GM12892 (cell line): Measurements from ENCODE around the gene ZNF536.

Experiments
- POLR2A ChIP-seq: IDR thresholded peaks from 2 replicates; pipeline ENCODE4 v1.6.1; 2011; ENCODE audit warnings: low read depth, low read length, control low read depth
- POLR2AphosphoS5 ChIP-seq: IDR thresholded peaks from 2 replicates; pipeline ENCODE4 v1.6.1; 2011; ENCODE audit warnings: low read depth, low read length, control low read depth

DNA sequence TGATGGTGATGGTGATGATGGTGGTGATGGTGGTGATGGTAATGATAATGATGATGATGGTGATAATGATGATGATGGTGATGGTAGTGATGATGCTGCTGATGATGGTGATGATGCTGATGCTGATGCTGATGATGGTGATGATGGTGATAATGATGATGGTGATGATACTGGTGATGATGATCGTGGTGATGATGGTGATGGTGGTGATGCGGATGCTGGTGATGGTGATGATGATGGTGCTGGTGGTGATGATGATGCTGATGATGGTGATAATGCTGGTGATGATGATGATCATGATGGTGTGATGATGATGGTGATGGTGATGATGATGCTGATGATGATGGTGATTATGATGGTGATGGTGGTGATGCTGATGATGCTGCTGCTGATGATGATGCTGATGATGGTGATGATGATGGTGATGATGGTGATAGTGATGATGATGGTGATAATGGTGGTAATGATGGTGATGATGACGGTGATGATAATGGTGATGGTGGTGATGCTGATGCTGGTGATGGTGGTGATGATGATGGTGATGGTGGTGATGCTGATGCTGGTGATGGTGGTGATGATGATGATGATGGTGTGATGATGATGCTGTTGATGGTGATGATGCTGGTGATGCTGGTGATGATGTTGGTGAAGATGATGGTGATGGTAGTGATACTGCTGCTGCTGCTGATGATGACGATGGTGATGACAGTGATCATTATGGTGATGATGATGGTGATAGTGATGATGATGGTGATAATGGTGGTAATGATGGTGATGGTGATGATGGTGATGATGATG lies 62.8 kb downstream of the ZNF536 start:
- TF ChIP-seq POLR2AphosphoS5 (no peak), POLR2A (no peak)
